NT2/D1 (cell line): ENCODE measurements around the gene AFF3.

ENCODE experiments used
- DNase-seq: peaks from one replicate; pipeline ENCODE4 v3.0.0-alpha.2; 2011; ENCODE audit warnings: low read depth, low spot score
- H3K27me3 ChIP-seq: 2 replicates; pipeline ENCODE4 v1.6.0; 2011; ENCODE audit warnings: mild to moderate bottlenecking; ENCODE audit not compliant: insufficient read length, insufficient read depth
- H3K36me3 ChIP-seq: 2 replicates; pipeline ENCODE4 v1.6.1; 2011; ENCODE audit warnings: mild to moderate bottlenecking, low read length, mixed read lengths; ENCODE audit not compliant: insufficient read depth, insufficient read length
- H3K4me1 ChIP-seq: 2 replicates; pipeline ENCODE4 v1.5.1; 2011; ENCODE audit not compliant: insufficient read depth, insufficient read length
- H3K4me3 ChIP-seq: 2 replicates; pipeline ENCODE4 v1.5.1; 2011; ENCODE audit warnings: low read depth; ENCODE audit not compliant: insufficient read length
- H3K9ac ChIP-seq: 2 replicates; pipeline ENCODE4 v1.6.0; 2011; ENCODE audit warnings: low read depth; ENCODE audit not compliant: insufficient read length
- H3K9me3 ChIP-seq: 2 replicates; pipeline ENCODE4 v1.5.1; 2011; ENCODE audit warnings: mild to moderate bottlenecking, low read length; ENCODE audit not compliant: insufficient read depth
- SUZ12 ChIP-seq: IDR thresholded peaks from 2 replicates; pipeline ENCODE4 v1.6.1; 2011; ENCODE audit not compliant: insufficient read length, insufficient read depth; ENCODE audit errors: extremely low read depth
- YY1 ChIP-seq: IDR thresholded peaks from 2 replicates; pipeline ENCODE4 v1.6.1; 2011; ENCODE audit not compliant: insufficient read length, insufficient read depth
- ZNF274 ChIP-seq: IDR thresholded peaks from 2 replicates; pipeline ENCODE4 v1.6.1; 2011; ENCODE audit warnings: mild to moderate bottlenecking, low read depth, low read length

AFF3 gene

DNA sequence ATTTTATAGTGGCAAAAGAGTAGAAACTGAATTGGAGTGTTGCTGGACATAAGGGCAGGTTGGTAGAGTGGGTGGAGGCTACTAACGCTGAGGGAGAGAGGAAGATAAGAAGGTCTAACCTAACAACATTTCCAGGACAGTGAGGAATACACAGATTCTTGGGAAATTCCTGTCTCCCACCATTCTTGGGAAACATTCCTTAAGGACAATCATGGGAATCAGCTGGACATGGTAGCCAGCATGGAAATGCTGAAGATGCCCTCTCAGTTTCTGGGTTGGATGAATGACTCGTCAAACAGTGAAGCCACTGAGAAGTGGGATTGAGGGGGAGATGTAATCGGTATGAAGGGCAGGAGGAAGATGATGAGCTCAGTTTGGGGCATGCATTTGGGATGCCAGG is 265.4 kb downstream of the AFF3 start:
- Histone ChIP-seq H3K4me3 (no peak overlapping the region), H3K9ac (no peak overlapping the region), H3K27me3 (no peaks in the 10 kb centered on the region), H3K9me3 (no peaks in the 10 kb centered on the region), H3K36me3 (no peaks in the 10 kb centered on the region), H3K4me1 (peaks cover 3% of the 10 kb centered on the region)
- no peak for DNase-seq
- TF ChIP-seq SUZ12, result no peak
- TF ChIP-seq YY1, result no peak
- no peak for TF ChIP-seq ZNF274

DNA sequence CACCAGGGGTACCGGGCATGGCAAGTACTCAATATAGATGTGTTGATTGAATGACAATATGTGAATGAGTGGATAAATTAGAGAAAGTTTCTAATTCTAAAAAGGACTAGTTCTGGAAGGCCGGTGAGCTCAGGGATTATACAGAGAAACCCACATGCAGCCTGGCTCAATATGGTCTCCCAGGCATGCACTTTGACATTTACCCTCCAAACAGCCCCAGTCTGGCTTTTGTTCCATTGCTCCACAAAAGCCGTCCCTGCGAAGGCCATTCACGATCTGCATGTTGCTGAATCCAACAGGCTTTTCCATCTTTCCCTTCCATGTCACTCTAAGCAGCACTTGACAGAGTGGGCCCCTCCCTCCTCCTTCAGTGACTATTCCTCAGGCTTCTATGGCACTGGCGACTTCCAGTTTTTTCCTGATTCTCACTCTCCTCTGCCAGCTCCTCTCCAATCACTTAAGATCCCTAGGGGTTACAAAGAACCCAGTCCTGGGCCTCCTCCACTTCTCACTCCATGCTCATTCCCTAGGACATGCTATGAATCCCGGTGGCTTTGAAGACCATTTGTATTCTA is 266.7 kb downstream of the AFF3 start:
- no peaks in the 10 kb centered on the region for H3K27me3 ChIP-seq
- no peaks in the 10 kb centered on the region for H3K36me3 ChIP-seq
- TF ChIP-seq ZNF274 (no peak), YY1 (no peak), SUZ12 (no peak)
- no peaks in the 10 kb centered on the region for H3K9me3 ChIP-seq
- H3K9ac ChIP-seq, result no peak overlapping the region
- H3K4me3 ChIP-seq, result no peak overlapping the region
- DNase-seq, result no peak
- H3K4me1 ChIP-seq, result no peaks in the 10 kb centered on the region

DNA sequence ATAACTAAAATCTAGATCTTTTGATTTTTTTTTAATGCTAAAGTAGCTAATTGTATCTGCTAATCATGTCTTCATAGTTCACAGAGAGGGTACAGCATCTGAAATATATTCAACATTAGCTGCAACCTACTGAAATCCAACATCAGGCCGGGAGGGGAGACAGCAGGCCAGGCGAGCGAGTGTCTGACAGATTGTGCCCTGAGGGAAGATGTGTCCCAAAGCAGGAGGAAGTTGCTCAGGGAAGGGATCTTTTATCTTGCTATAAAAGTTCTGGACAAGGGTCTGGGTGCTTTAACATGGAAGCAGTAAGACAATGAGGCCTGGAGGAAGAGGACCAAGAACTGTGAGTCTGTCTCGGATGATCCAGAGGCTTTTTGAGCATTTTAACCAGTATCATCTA is 274.1 kb downstream of the AFF3 start:
- H3K36me3 ChIP-seq, result no peaks in the 10 kb centered on the region
- no peak for DNase-seq
- H3K4me3 ChIP-seq, result no peak overlapping the region
- no peaks in the 10 kb centered on the region for H3K27me3 ChIP-seq
- TF ChIP-seq YY1 (no peak), ZNF274 (no peak), SUZ12 (no peak)
- no peaks in the 10 kb centered on the region for H3K9me3 ChIP-seq
- H3K4me1 ChIP-seq, result no peaks in the 10 kb centered on the region
- H3K9ac ChIP-seq, result no peak overlapping the region

DNA sequence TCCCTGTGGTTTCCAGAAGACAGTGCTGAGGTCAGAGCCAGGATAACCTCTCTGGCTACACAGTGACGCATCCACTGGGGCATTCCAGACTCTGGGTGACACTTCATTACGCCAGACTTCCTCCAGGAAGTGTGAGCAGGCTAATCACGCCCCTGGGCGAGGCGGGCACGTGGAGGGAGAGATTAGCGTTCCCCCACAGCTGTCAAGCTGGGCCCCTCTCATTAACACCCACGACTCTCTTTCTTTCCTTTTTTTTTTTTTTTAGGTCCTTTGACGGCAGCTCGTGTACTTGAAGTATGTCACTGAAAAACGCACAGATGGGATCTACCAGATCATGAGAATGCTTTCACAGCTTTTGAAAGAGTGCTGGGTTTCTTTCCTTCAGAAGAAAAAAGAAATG is 274.6 kb downstream of the AFF3 start:
- no peak for DNase-seq
- TF ChIP-seq SUZ12, result no peak
- no peak for TF ChIP-seq YY1
- TF ChIP-seq ZNF274, result no peak
- no peak overlapping the region for H3K9ac ChIP-seq
- H3K27me3 ChIP-seq, result no peaks in the 10 kb centered on the region
- no peak overlapping the region for H3K4me3 ChIP-seq
- no peaks in the 10 kb centered on the region for H3K36me3 ChIP-seq
- no peaks in the 10 kb centered on the region for H3K9me3 ChIP-seq
- H3K4me1 ChIP-seq, result no peaks in the 10 kb centered on the region

DNA sequence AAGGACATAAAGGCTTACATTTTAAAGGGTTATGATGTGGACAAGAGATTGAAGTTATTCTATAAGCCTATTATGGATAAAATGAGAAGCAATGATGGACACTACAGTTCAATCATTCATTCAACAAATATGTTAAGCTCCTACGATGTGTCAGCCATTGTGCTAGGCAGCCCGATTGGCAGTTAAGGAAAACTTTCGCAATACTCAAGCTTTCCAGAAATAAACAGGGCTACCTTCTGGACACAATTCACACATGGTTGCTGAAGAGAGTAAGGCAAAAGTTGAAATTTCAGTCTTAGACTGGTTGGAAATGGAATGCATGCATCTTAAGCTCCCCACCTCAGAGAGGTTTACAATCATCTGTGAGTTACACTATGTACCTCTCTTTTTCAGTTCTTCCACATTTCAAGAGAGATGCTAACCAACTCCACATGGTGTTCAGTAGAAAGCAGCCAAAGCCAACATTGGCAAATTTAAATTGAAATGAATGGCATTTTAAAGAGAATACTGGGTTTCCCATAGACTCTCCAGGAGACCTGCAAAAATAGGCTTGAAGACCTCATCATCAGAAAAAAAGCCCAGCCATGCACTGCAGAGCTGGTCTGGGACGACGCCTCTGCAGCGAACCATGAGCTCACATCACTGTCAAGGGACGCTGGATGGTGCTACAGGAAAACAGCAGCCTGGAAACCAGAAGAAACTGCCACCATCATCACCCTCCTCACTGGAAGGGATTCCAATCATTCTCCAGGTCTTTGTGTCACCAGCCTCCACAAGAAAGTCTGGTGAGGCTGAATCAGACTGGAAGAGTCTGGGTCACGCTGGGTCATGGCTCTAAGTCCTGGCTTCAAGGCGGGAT is 276.3 kb downstream of the AFF3 start:
- TF ChIP-seq SUZ12 (no peak), YY1 (no peak), ZNF274 (no peak)
- no peaks in the 10 kb centered on the region for H3K36me3 ChIP-seq
- no peak overlapping the region for H3K4me3 ChIP-seq
- H3K27me3 ChIP-seq, result no peaks in the 10 kb centered on the region
- H3K9me3 ChIP-seq, result no peaks in the 10 kb centered on the region
- no peak overlapping the region for H3K9ac ChIP-seq
- no peaks in the 10 kb centered on the region for H3K4me1 ChIP-seq
- DNase-seq, result no peak

DNA sequence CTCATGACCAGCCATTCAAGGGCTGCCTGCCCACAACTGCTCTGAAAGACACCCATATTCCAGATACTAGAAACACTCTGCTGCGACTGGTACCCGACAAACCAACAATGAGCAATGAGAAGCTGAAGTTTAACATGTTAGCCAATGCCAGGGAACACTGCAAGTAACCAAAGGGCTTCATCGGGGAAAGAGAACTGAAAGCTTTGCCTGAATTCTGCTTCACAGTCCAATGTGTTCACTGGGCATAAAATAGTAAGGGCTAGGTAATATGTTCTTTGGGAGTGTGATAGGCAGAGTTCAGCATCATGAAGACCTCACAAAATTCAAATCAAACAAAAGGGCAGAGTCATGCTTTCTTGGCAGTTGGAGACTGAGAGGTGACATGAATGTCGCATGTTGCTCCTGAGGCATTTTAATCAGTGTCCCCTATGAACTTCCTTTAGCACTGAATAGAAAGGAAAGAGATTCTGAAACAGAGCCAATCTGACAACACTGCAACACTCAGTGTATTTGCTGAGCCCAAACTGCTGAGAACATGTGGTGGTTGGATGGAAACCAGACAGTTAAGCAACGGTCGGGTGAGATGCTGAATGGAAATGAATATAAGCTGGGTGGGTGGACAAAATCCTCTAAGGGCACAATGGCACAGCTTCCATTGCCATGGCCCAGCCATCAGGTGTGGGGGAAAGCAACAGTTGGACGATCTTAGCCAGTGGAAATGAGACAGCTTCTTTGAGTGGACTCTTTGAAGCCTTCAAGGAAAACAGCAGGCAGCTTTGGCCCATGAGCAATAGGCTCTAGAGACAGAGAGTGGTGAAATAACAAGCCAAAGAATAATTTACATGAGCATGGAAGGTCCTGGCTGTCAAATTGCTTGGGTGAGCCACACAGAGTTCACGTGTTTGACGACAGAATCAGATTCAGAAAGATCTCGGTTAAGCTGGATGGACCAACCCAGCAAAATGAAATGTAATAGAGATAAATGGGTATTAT is 277.5 kb downstream of the AFF3 start:
- no peaks in the 10 kb centered on the region for H3K27me3 ChIP-seq
- no peaks in the 10 kb centered on the region for H3K36me3 ChIP-seq
- DNase-seq, result no peak
- no peak overlapping the region for H3K9ac ChIP-seq
- no peaks in the 10 kb centered on the region for H3K4me1 ChIP-seq
- H3K4me3 ChIP-seq, result no peak overlapping the region
- TF ChIP-seq YY1, result no peak
- no peak for TF ChIP-seq SUZ12
- TF ChIP-seq ZNF274, result no peak
- H3K9me3 ChIP-seq, result no peaks in the 10 kb centered on the region
